SK-N-SH (cell line): ENCODE results near the gene PQBP1. TPM values are rescaled to one million over a fixed set of nuclear protein-coding genes. Genes with fewer than 3 reads are reported as not detected.

Source experiments
- CTCF ChIA-PET: fragments of 300-600, 350-600 bp; formaldehyde crosslinking; extraction: SDS; loops from one replicate; lab custom pipeline; 2021; lab: Yijun Ruan, JAX
- POLR2A ChIA-PET: fragments of 350-600 bp; sonication (Branson Sonifier 250); formaldehyde crosslinking; extraction: SDS; loops from one replicate; lab custom pipeline; 2020; ENCODE audit warnings: antibody characterized with exemption, inconsistent platforms; lab: Yijun Ruan, JAX
- DNase-seq: peaks from one replicate; pipeline ENCODE4 v3.0.0; 2012
- H2AFZ ChIP-seq: fragments of 200-600 bp; sonication (generic); 2 replicates; pipeline ENCODE4 v1.8.1; 2016; ENCODE audit warnings: antibody characterized with exemption, mild to moderate bottlenecking, low read depth
- H3F3A ChIP-seq: fragments of 200-600 bp; sonication (generic); replicated peaks from 2 replicates; pipeline ENCODE3; 2016; ENCODE audit warnings: antibody characterized with exemption, mild to moderate bottlenecking; ENCODE audit not compliant: insufficient read depth
- H3K27ac ChIP-seq, 2 experiments: fragments of 200-500 bp in 1 of 2; fragments of 200-600 bp in 1 of 2; sonication (Bioruptor generic) in 1 of 2; sonication (generic), shearing (Covaris generic) in 1 of 2; 2 replicates each; pipeline versions ENCODE4 v1.5.1 to v1.6.1; 2014 to 2016; ENCODE audit warnings: low read depth in 2 of 2, inconsistent platforms in 1 of 2, low read length in 1 of 2, mild to moderate bottlenecking in 1 of 2, mixed read lengths in 1 of 2
- H3K27me3 ChIP-seq: fragments of 200-600 bp; sonication (generic), shearing (Covaris generic); 2 replicates; pipeline ENCODE4 v1.6.1; 2016; ENCODE audit warnings: mixed run types; ENCODE audit not compliant: insufficient read depth
- H3K36me3 ChIP-seq, 2 experiments: fragments of 200-500 bp in 1 of 2; fragments of 200-600 bp in 1 of 2; sonication (Bioruptor generic) in 1 of 2; sonication (generic) in 1 of 2; replicated peaks in 1 of 2; 2 replicates each; pipeline versions ENCODE3 to v1.5.1; 2014 to 2016; ENCODE audit warnings: low read length in 1 of 2, mild to moderate bottlenecking in 1 of 2; ENCODE audit not compliant: insufficient read depth in 2 of 2, control insufficient read depth in 1 of 2
- H3K4me1 ChIP-seq, 2 experiments: fragments of 200-500 bp in 1 of 2; fragments of 200-600 bp in 1 of 2; sonication (Bioruptor generic) in 1 of 2; sonication (generic), shearing (Covaris generic) in 1 of 2; 2 replicates each; pipeline versions ENCODE4 v1.5.1 to v1.6.1; 2014 to 2016; ENCODE audit warnings: low read depth in 1 of 2, low read length in 1 of 2, mixed run types in 1 of 2; ENCODE audit not compliant: insufficient read depth in 2 of 2, control insufficient read depth in 1 of 2
- H3K4me2 ChIP-seq: fragments of 200-600 bp; sonication (generic), shearing (Covaris generic); 2 replicates; pipeline ENCODE4 v1.6.1; 2017; ENCODE audit warnings: mixed run types
- H3K4me3 ChIP-seq, 2 experiments: fragments of 200-500 bp in 1 of 2; fragments of 200-600 bp in 1 of 2; sonication (Bioruptor generic) in 1 of 2; sonication (generic), shearing (Covaris generic) in 1 of 2; 2 replicates each; pipeline versions ENCODE4 v1.5.1 to v1.8.1; 2014 to 2016; ENCODE audit warnings: low read depth in 2 of 2, inconsistent platforms in 1 of 2, low read length in 1 of 2, mild to moderate bottlenecking in 1 of 2, mixed read lengths in 1 of 2, moderate library complexity in 1 of 2
- H3K79me2 ChIP-seq: fragments of 200-600 bp; sonication (generic); 2 replicates; pipeline ENCODE4 v1.8.1; 2017; ENCODE audit warnings: mild to moderate bottlenecking; ENCODE audit not compliant: insufficient read depth
- H3K9ac ChIP-seq: fragments of 200-600 bp; sonication (generic); 2 replicates; pipeline ENCODE4 v1.6.1; 2017; ENCODE audit warnings: mixed run types
- H3K9me2 ChIP-seq: fragments of 200-600 bp; sonication (generic); 2 replicates; pipeline ENCODE4 v1.6.1; 2017; ENCODE audit warnings: mixed run types
- H3K9me3 ChIP-seq: fragments of 200-600 bp; sonication (generic); 2 replicates; pipeline ENCODE4 v1.6.1; 2017; ENCODE audit warnings: mixed run types, mild to moderate bottlenecking, moderate library complexity
- H4K20me1 ChIP-seq: fragments of 200-600 bp; sonication (generic); 2 replicates; pipeline ENCODE4 v1.6.1; 2017; ENCODE audit warnings: mild to moderate bottlenecking, mixed run types; ENCODE audit not compliant: insufficient read depth
- CHD2 ChIP-seq: fragments of 150-350 bp; IDR thresholded peaks from 2 replicates; pipeline ENCODE4 v1.6.1; 2018; ENCODE audit warnings: low read length; ENCODE audit not compliant: partially characterized antibody
- ELF1 ChIP-seq: IDR thresholded peaks from 2 replicates; pipeline ENCODE4 v1.4.0; 2012
- EZH2phosphoT487 ChIP-seq: fragments of 200-600 bp; sonication (generic); IDR thresholded peaks from 2 replicates; pipeline ENCODE4 v1.6.1; 2017; ENCODE audit warnings: low read depth, mixed run types, mild to moderate bottlenecking, antibody characterized with exemption, moderate library complexity, borderline replicate concordance
- GATA2 ChIP-seq: sonication (generic); formaldehyde crosslinking; IDR thresholded peaks from 2 replicates; pipeline ENCODE4 v1.5.0; 2020; ENCODE audit warnings: mild to moderate bottlenecking, missing genetic modification reagents
- MEF2A ChIP-seq: IDR thresholded peaks from 2 replicates; pipeline ENCODE4 v1.4.0; 2012; ENCODE audit warnings: low read depth, borderline replicate concordance
- NFIC ChIP-seq: IDR thresholded peaks from 2 replicates; pipeline ENCODE4 v1.4.0; 2012; ENCODE audit warnings: borderline replicate concordance
- POLR2AphosphoS5 ChIP-seq: IDR thresholded peaks from 2 replicates; pipeline ENCODE4 v1.6.1; 2012; ENCODE audit warnings: low read depth, low read length
- RAD21 ChIP-seq: IDR thresholded peaks from 2 replicates; pipeline ENCODE4 v1.6.1; 2012; ENCODE audit warnings: mild to moderate bottlenecking, low read length
- RFX5 ChIP-seq: IDR thresholded peaks from 2 replicates; pipeline ENCODE4 v1.6.1; 2012; ENCODE audit warnings: mild to moderate bottlenecking, improper control_type of control experiment, low read length
- RXRA ChIP-seq: IDR thresholded peaks from 2 replicates; pipeline ENCODE4 v1.4.0; 2012; ENCODE audit warnings: low read depth, mild to moderate bottlenecking, borderline replicate concordance
- SIN3A ChIP-seq: IDR thresholded peaks from 2 replicates; pipeline ENCODE4 v1.6.1; 2012; ENCODE audit warnings: low read depth, mild to moderate bottlenecking, low read length, moderate library complexity, borderline replicate concordance
- SMC3 ChIP-seq: IDR thresholded peaks from 2 replicates; pipeline ENCODE4 v1.6.1; 2012; ENCODE audit warnings: low read depth, low read length, improper control_type of control experiment
- TEAD4 ChIP-seq: IDR thresholded peaks from 2 replicates; pipeline ENCODE4 v1.4.0; 2012; ENCODE audit warnings: mild to moderate bottlenecking, borderline replicate concordance; ENCODE audit not compliant: insufficient read depth
- YY1 ChIP-seq: IDR thresholded peaks from 2 replicates; pipeline ENCODE4 v1.4.0; 2012; ENCODE audit warnings: low read depth, mild to moderate bottlenecking
- ZBTB33 ChIP-seq: IDR thresholded peaks from 2 replicates; pipeline ENCODE4 v1.4.0; 2012; ENCODE audit warnings: low read depth, borderline replicate concordance
- WGBS: methylation state at CpG from one replicate; pipeline ENCODE4 v1.1.6; 2017; ENCODE audit warnings: low lambda C conversion rate; 5-methylcytosine and 5-hydroxymethylcytosine counted together
- polyA plus RNA-seq, 3 experiments: library from polyadenylated mRNA; depleted of rRNA; stranded (reverse); fragments of >200 nt; gene quantifications; 2 replicates each; pipeline ENCODE4 v1.2.3, GENCODE V29; 2012
- TF ChIP-seq, protein P1 (sequence below): fragments of 150-350 bp; IDR thresholded peaks from 2 replicates; pipeline ENCODE4 v1.6.1; 2017; ENCODE audit warnings: antibody characterized with exemption, low read length, low read depth, borderline replicate concordance

PQBP1 gene
- polyA plus RNA-seq, 1 of the 3 experiments (the other 2 are of a cell fraction) = 113 TPM

GRCh38 chrX:48918301-48918642 is 20.5 kb downstream of the PQBP1 start:
- Histone ChIP-seq H3K9me3 (no peaks in the 10 kb centered on the region), H3K9ac (peak overlapping the region; percentile 78), H3K4me3 (peak overlapping the region; percentile 61 to 71), H3K27ac (peak overlapping the region in 1 of 2 experiments; percentile 39; a peak in 2 of 4 replicates), H3K36me3 (peaks cover 3 to 32% of the 10 kb centered on the region in 2 experiments), H3F3A (peaks cover 16% of the 10 kb centered on the region), H3K9me2 (no peaks in the 10 kb centered on the region), H3K4me2 (peak overlapping the region; percentile 95), H2AFZ (no peak overlapping the region), H3K27me3 (no peaks in the 10 kb centered on the region), H4K20me1 (0 out of 2 replicates have a peak, but pooled peaks cover 9% of the 10 kb centered on the region), H3K79me2 (peaks cover 3% of the 10 kb centered on the region; the same call in 1 of the 2 replicates), H3K4me1 (peaks cover 5 to 26% of the 10 kb centered on the region in 2 experiments; a peak in 2 of 4 replicates)
- 36% methylated on average over 10 of the region's 23 CpGs for WGBS
- CTCF ChIA-PET = interaction anchor here (0.6 to 1.2 kb wide), 2 partner anchors 9 to 14 kb away, joined by 3 to 4 read pairs; no protein-coding TSS in a partner anchor
- POLR2A ChIA-PET = no interaction called here
- no peak for DNase-seq
- no peak for TF ChIP-seq SIN3A
- no peak for TF ChIP-seq SMC3
- no peak for TF ChIP-seq EZH2phosphoT487
- TF ChIP-seq ELF1 = no peak
- no peak for TF ChIP-seq MEF2A
- TF ChIP-seq CHD2 = no peak
- TF ChIP-seq, protein P1, sequence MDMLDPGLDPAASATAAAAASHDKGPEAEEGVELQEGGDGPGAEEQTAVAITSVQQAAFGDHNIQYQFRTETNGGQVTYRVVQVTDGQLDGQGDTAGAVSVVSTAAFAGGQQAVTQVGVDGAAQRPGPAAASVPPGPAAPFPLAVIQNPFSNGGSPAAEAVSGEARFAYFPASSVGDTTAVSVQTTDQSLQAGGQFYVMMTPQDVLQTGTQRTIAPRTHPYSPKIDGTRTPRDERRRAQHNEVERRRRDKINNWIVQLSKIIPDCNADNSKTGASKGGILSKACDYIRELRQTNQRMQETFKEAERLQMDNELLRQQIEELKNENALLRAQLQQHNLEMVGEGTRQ = no peak
- TF ChIP-seq ZBTB33 = no peak
- no peak for TF ChIP-seq POLR2AphosphoS5
- TF ChIP-seq RXRA = no peak
- TF ChIP-seq GATA2 (CRISPR knock-in tag) = no peak
- TF ChIP-seq NFIC = no peak
- TF ChIP-seq YY1 = no peak
- TF ChIP-seq RFX5 = no peak
- no peak for TF ChIP-seq TEAD4
- no peak for TF ChIP-seq RAD21
